A673 (cell line): ENCODE data around the gene SUPT3H. TPM values are rescaled to one million over a fixed set of nuclear protein-coding genes. Genes with fewer than 3 reads are reported as not detected.

ENCODE experiments used
- BruUV-seq: library from RNA; stranded (reverse); fragments of 400-500 nt; replicated peaks from 2 replicates; lab custom pipeline; 2021; lab: Mats Ljungman, UMichigan
- CTCF ChIA-PET: fragments of 300-600 bp; sonication (Branson Sonifier 250); formaldehyde crosslinking; loops from one replicate; lab custom pipeline; 2022; ENCODE audit warnings: antibody characterized with exemption; lab: Charles Lee
- POLR2A ChIA-PET: fragments of 300-600 bp; sonication (Branson Sonifier 250); formaldehyde crosslinking; loops from one replicate; lab custom pipeline; 2022; ENCODE audit warnings: antibody characterized with exemption; ENCODE audit not compliant: low non-redundant PET; lab: Charles Lee
- DNase-seq: peaks from one replicate; pipeline ENCODE4 v3.0.0-alpha.2; 2015; ENCODE audit warnings: low spot score
- H3K27ac ChIP-seq: fragments of 200-600 bp; sonication (generic); 2 replicates; pipeline ENCODE4 v1.5.1; 2016; ENCODE audit warnings: mixed run types, low read depth, mild to moderate bottlenecking, mixed read lengths, antibody characterized with exemption, low read length; ENCODE audit not compliant: poor library complexity, severe bottlenecking
- H3K27me3 ChIP-seq: fragments of 200-600 bp; sonication (generic); replicated peaks from 2 replicates; pipeline ENCODE4 v1.6.1; 2017; ENCODE audit warnings: mixed run types, low read depth, mild to moderate bottlenecking, mixed read lengths, antibody characterized with exemption, low read length; ENCODE audit not compliant: insufficient read depth, poor library complexity
- H3K36me3 ChIP-seq: fragments of 200-600 bp; sonication (generic); 2 replicates; pipeline ENCODE4 v1.6.1; 2016; ENCODE audit warnings: mixed run types, mild to moderate bottlenecking, mixed read lengths, antibody characterized with exemption, low read length; ENCODE audit not compliant: insufficient read depth, poor library complexity, severe bottlenecking
- H3K4me1 ChIP-seq: fragments of 200-600 bp; sonication (generic); 2 replicates; pipeline ENCODE4 v1.6.1; 2017; ENCODE audit warnings: mixed run types, mild to moderate bottlenecking, mixed read lengths, antibody characterized with exemption, low read length; ENCODE audit not compliant: insufficient read depth, poor library complexity, severe bottlenecking
- H3K4me3 ChIP-seq: fragments of 200-600 bp; sonication (generic); 2 replicates; pipeline ENCODE4 v1.5.1; 2016; ENCODE audit warnings: low read depth, mixed run types, mild to moderate bottlenecking, mixed read lengths, low read length; ENCODE audit not compliant: poor library complexity, severe bottlenecking
- H3K9me3 ChIP-seq: fragments of 200-600 bp; sonication (generic); 2 replicates; pipeline ENCODE4 v1.6.1; 2016; ENCODE audit warnings: mixed run types, low read depth, mild to moderate bottlenecking, mixed read lengths, antibody characterized with exemption, low read length; ENCODE audit not compliant: poor library complexity, severe bottlenecking
- EZH2 ChIP-seq: fragments of 200-600 bp; sonication (generic); IDR thresholded peaks from 2 replicates; pipeline ENCODE4 v1.6.1; 2017; ENCODE audit warnings: borderline replicate concordance, low read depth, mild to moderate bottlenecking, mixed read lengths, antibody characterized with exemption, low read length; ENCODE audit not compliant: poor library complexity, severe bottlenecking
- intact Hi-C: fragments of 100-400 bp; cut with micrococcal nuclease; formaldehyde crosslinking; loops from one replicate; pipeline ENCODE4 v1.10.0; 2022; ENCODE audit not compliant: unreplicated experiment
- total RNA-seq: library from RNA; stranded (reverse); gene quantifications from 2 replicates; pipeline ENCODE4 v1.2.3, GENCODE V29; 2021
- TF ChIP-seq, protein P1 (sequence below): fragments of 300-800, 200-600 bp; sonication (generic); conservative IDR thresholded peaks from 2 replicates; pipeline ENCODE4 v1.5.1; 2017; ENCODE audit warnings: low read depth, mild to moderate bottlenecking, antibody characterized with exemption, low read length, moderate library complexity, mixed read lengths

The SUPT3H gene
- total RNA-seq, 1 experiment from 2014 or later: 10.8 TPM

DNA sequence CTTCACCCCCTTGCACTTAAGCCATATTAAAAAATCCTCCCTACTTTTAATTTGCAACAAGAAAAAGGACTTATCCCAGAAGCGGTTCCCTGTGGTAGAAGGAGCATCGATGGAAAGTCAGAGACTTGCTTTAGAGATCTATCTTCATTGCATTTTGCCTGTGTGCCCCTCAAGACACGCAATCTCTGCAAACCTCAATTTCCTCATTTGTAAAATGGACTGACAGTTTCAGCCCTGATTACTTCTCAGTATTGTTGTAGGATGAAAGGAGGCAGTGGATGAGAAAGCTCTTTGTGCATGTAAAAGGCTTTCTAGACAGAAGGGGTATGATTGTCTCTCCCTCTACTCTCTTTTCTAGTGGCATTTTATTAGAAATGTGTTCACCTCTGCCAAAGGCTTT, 580.0 kb downstream of the SUPT3H start:
- no peaks in the 10 kb centered on the region for H3K27me3 ChIP-seq
- no peak for DNase-seq
- H3K9me3 ChIP-seq: no peaks in the 10 kb centered on the region
- intact Hi-C loops: no loop called here
- no peak overlapping the region for H3K4me3 ChIP-seq
- no peak overlapping the region for H3K27ac ChIP-seq
- no peaks in the 10 kb centered on the region for H3K4me1 ChIP-seq
- POLR2A ChIA-PET: no interaction called here
- no peaks in the 10 kb centered on the region for H3K36me3 ChIP-seq
- CTCF ChIA-PET: no interaction called here
- no TSS peak for BruUV-seq
- TF ChIP-seq EZH2: no peak
- TF ChIP-seq, protein P1, sequence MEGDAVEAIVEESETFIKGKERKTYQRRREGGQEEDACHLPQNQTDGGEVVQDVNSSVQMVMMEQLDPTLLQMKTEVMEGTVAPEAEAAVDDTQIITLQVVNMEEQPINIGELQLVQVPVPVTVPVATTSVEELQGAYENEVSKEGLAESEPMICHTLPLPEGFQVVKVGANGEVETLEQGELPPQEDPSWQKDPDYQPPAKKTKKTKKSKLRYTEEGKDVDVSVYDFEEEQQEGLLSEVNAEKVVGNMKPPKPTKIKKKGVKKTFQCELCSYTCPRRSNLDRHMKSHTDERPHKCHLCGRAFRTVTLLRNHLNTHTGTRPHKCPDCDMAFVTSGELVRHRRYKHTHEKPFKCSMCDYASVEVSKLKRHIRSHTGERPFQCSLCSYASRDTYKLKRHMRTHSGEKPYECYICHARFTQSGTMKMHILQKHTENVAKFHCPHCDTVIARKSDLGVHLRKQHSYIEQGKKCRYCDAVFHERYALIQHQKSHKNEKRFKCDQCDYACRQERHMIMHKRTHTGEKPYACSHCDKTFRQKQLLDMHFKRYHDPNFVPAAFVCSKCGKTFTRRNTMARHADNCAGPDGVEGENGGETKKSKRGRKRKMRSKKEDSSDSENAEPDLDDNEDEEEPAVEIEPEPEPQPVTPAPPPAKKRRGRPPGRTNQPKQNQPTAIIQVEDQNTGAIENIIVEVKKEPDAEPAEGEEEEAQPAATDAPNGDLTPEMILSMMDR: no peak

DNA sequence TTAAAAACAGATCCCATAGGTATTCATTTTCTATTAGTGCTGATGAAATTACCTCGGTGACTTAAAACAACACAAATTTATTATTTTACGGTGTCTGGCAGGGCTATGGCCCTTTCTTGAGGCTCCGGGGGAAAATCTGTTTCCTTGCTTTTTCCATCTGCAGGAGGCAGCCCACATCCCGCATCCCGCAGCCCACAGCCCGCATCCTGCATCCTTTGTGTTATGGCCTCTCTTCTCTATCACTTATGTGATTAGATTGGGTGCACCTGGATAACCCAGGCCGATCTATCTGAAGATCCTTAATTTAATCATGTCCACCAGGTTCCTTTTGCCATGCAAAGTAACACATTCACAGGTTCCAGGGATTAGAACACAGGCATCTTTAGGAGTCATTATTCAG, 582.4 kb downstream of the SUPT3H start:
- TF ChIP-seq EZH2: no peak
- TF ChIP-seq, protein P1: no peak
- CTCF ChIA-PET: no interaction called here
- Histone ChIP-seq H3K27ac (no peak overlapping the region), H3K9me3 (no peaks in the 10 kb centered on the region), H3K4me1 (no peaks in the 10 kb centered on the region), H3K27me3 (no peaks in the 10 kb centered on the region), H3K36me3 (no peaks in the 10 kb centered on the region), H3K4me3 (no peak overlapping the region)
- POLR2A ChIA-PET: no interaction called here
- intact Hi-C loops: no loop called here
- BruUV-seq: no TSS peak
- DNase-seq: no peak

DNA sequence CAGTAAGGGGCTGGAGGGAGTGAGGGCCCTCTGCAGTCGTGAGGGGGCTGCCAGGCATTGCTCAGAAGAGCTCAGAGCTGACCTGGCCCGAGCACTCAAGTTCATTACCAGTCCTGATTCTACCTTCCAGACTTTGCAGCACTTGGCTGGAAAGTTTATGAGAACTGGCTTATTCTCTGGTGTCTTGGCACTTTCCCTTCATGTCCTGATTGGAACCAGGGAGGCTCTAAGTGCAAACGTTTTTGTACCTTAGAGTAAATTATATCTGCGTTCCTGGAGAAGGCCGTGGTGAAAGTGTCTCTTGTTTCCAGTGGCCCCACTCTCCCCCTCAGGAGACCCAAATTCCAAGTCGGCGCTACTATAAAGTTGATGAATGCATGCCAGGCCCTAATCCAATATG, 587.9 kb downstream of the SUPT3H start:
- ChIA-PET CTCF (no interaction called here), POLR2A (no interaction called here)
- no peak for DNase-seq
- Histone ChIP-seq H3K9me3 (no peaks in the 10 kb centered on the region), H3K4me3 (no peak overlapping the region), H3K27me3 (no peaks in the 10 kb centered on the region), H3K27ac (no peak overlapping the region), H3K36me3 (no peaks in the 10 kb centered on the region), H3K4me1 (no peaks in the 10 kb centered on the region)
- intact Hi-C loops: no loop called here
- TF ChIP-seq, protein P1: no peak
- no peak for TF ChIP-seq EZH2
- BruUV-seq: no TSS peak
